CD4-positive, alpha-beta T cell (primary cell): ENCODE results near the gene PRKN. TPM values are rescaled to one million over a fixed set of nuclear protein-coding genes. Genes with fewer than 3 reads are reported as not detected.

ENCODE experiments used
- ATAC-seq: fragments of 200-7000 bp; cut with Tn5 transposase; one replicate; pipeline ENCODE4 v1.10.0; 2022; ENCODE audit warnings: mild to moderate bottlenecking; ENCODE audit not compliant: poor library complexity
- CTCF ChIA-PET: fragments of 350-600 bp; sonication (Branson Sonifier 250); formaldehyde crosslinking; loops from one replicate; lab custom pipeline; 2021; ENCODE audit warnings: antibody characterized with exemption, inconsistent platforms; lab: Charles Lee
- POLR2A ChIA-PET: fragments of 350-600 bp; sonication (Branson Sonifier 250); formaldehyde crosslinking; loops from one replicate; lab custom pipeline; 2021; ENCODE audit warnings: antibody characterized with exemption, inconsistent platforms; lab: Charles Lee
- DNase-seq, 14 experiments: peaks; one replicate each; pipeline ENCODE4 v3.0.0-alpha.2; 2013 to 2020; ENCODE audit warnings: mixed read lengths in 2 of 14
- H3K27ac ChIP-seq, 2 donors: one replicate each; pipeline versions ENCODE4 v1.5.1 to v1.7.0; 2013; ENCODE audit warnings: low read length in 2 of 2, low read depth in 1 of 2, mild to moderate bottlenecking in 1 of 2
- H3K27me3 ChIP-seq, 2 experiments: 1 replicate in 1 of 2; 2 replicates in 1 of 2; pipeline versions ENCODE4 v1.6.1 to v1.7.0; 2013; ENCODE audit warnings: low read length in 2 of 2, control low read depth in 1 of 2, mild to moderate bottlenecking in 1 of 2, moderate library complexity in 1 of 2; ENCODE audit not compliant: insufficient read depth in 2 of 2, control insufficient read depth in 1 of 2
- H3K36me3 ChIP-seq: one replicate; pipeline ENCODE4 v1.6.1; 2013; ENCODE audit warnings: low read length, control low read depth; ENCODE audit not compliant: insufficient read depth
- H3K4me1 ChIP-seq: one replicate; pipeline ENCODE4 v1.6.1; 2013; ENCODE audit warnings: low read length, control low read depth; ENCODE audit not compliant: insufficient read depth
- H3K4me3 ChIP-seq: one replicate; pipeline ENCODE4 v1.5.1; 2013; ENCODE audit warnings: mild to moderate bottlenecking, low read length, moderate library complexity
- H3K9me3 ChIP-seq, 2 experiments: 1 replicate in 1 of 2; 2 replicates in 1 of 2; pipeline versions ENCODE4 v1.6.1 to v1.7.0; 2013; ENCODE audit warnings: low read length in 2 of 2, mild to moderate bottlenecking in 2 of 2, control low read depth in 1 of 2, moderate library complexity in 1 of 2; ENCODE audit not compliant: control insufficient read depth in 1 of 2, insufficient read depth in 1 of 2
- H3K27ac Mint-ChIP-seq: one replicate; pipeline ENCODE4 v1.8.0; 2020; ENCODE audit warnings: mixed read lengths
- H3K27me3 Mint-ChIP-seq: one replicate; pipeline ENCODE4 v1.8.0; 2021; ENCODE audit warnings: mixed read lengths
- H3K36me3 Mint-ChIP-seq: one replicate; pipeline ENCODE4 v1.8.0; 2021; ENCODE audit warnings: low read depth, mixed read lengths
- H3K4me1 Mint-ChIP-seq: one replicate; pipeline ENCODE4 v1.8.0; 2021; ENCODE audit warnings: low read depth, mixed read lengths
- H3K4me3 Mint-ChIP-seq: one replicate; pipeline ENCODE4 v1.8.0; 2020; ENCODE audit warnings: mild to moderate bottlenecking, mixed read lengths
- H3K9me3 Mint-ChIP-seq: one replicate; pipeline ENCODE4 v1.8.0; 2020; ENCODE audit warnings: mixed read lengths
- CTCF ChIP-seq: fragments of 200-600 bp; IDR thresholded peaks from one replicate; pipeline ENCODE4 v1.8.0; 2022; ENCODE audit warnings: antibody characterized with exemption, mild to moderate bottlenecking
- intact Hi-C, 2 experiments: fragments of 100-400 bp; cut with DNase I in 1 of 2; cut with micrococcal nuclease in 1 of 2; formaldehyde crosslinking; loops; one replicate each; pipeline versions ENCODE4 v1.15.1 to v1.9.0; 2023 to 2025; cut with DNase I, micrococcal nuclease
- total RNA-seq, 174 experiments: library from RNA in 2 of 174; stranded (reverse) in 2 of 174; gene quantifications; one replicate each; pipeline ENCODE4 v1.2.3 and lab custom pipeline; 2021 to 2026

Gene PRKN
- total RNA-seq, 2 experiments from 2014 or later, result 5.2 to 5.4 TPM

DNA sequence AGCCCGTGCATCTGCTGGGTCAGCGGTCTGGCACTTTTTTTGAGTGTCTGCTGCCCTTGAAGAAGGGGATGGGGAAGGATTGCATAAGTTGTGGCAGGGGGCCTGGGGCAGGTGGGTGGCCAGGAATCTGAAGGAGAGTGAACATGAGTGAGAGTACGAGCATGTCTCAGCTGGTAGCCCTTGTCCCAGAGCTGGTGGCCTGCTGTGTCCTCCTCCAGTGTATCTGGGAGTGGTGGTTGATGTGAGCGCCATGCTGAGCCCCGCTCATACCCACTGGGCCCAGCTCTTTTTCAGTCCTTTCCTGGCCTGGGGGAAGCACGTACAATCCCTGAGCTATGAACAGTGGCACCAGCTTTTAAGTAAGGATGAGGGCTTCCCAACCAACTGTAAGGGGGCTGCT lies 1317.5 kb downstream of the PRKN start:
- no peaks in the 10 kb centered on the region for H3K36me3 Mint-ChIP-seq

DNA sequence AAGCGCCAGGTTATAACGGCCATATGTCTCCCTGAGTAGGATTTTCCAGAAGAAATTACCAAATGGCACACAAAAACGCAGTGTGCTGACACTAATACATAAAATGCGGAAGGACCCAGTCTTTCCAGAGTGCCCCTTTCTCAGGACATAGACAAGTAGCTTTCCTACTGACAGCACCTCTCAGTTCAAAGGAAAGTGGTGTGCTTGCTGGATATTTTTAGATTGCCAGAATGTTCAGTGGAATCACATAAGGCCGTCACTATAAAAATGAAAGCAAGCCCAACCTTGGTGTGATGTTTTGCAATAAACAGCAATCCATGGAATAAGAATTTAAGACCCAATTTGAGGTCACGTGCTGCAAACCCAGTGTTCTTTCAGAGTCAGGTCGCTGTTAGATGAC lies 1318.2 kb downstream of the PRKN start:
- ChIA-PET CTCF (no interaction called here), POLR2A (no interaction called here)
- no peak overlapping the region for H3K27ac ChIP-seq
- H3K27me3 Mint-ChIP-seq, result no peaks in the 10 kb centered on the region
- TF ChIP-seq CTCF, result no peak
- ATAC-seq (no peak), DNase-seq (no peak)
- H3K36me3 Mint-ChIP-seq, result no peaks in the 10 kb centered on the region
- H3K4me1 Mint-ChIP-seq, result no peaks in the 10 kb centered on the region
- intact Hi-C loops, result no loop called here
- H3K4me1 ChIP-seq, result no peaks in the 10 kb centered on the region
- no peak overlapping the region for H3K4me3 ChIP-seq
- H3K27ac Mint-ChIP-seq, result no peak overlapping the region
- H3K9me3 Mint-ChIP-seq, result no peaks in the 10 kb centered on the region
- no peaks in the 10 kb centered on the region for H3K9me3 ChIP-seq
- no peak overlapping the region for H3K4me3 Mint-ChIP-seq
- peaks cover 0 to 3% of the 10 kb centered on the region in 2 experiments for H3K27me3 ChIP-seq
- H3K36me3 ChIP-seq, result no peaks in the 10 kb centered on the region

More for the DNA sequence above, 1317.5 kb downstream of the PRKN start:
- intact Hi-C loops, result no loop called here
- ATAC-seq (no peak), DNase-seq (no peak)
- ChIA-PET CTCF (no interaction called here), POLR2A (no interaction called here)
- H3K27ac ChIP-seq, result no peak overlapping the region
- H3K36me3 ChIP-seq, result no peaks in the 10 kb centered on the region
- Mint-ChIP-seq H3K4me3 (no peak overlapping the region), H3K4me1 (no peaks in the 10 kb centered on the region), H3K27ac (no peak overlapping the region), H3K9me3 (no peaks in the 10 kb centered on the region), H3K27me3 (no peaks in the 10 kb centered on the region)
- no peaks in the 10 kb centered on the region for H3K4me1 ChIP-seq
- TF ChIP-seq CTCF, result no peak
- no peaks in the 10 kb centered on the region for H3K9me3 ChIP-seq
- no peaks in the 10 kb centered on the region for H3K27me3 ChIP-seq
- H3K4me3 ChIP-seq, result no peak overlapping the region

DNA sequence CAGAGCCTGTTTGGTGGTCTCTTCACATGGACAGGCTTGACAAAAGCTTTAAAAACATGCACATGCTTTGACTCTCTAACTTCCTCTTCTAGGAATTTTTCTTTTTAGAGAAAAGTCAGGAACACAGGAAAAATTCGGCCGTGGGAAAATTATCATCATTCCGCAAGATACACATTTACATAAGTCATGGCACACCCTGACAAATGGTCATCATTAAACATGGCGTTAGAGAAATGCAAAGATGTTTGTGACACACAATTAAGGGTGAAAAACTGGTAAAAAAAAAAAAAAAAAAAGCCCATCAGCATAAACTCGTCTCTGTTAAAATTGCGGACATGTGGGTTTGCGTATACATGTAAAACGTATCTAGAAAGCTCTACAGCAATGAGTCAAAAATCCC lies 1319.5 kb downstream of the PRKN start:
- H3K4me3 ChIP-seq, result no peak overlapping the region
- no peaks in the 10 kb centered on the region for H3K9me3 ChIP-seq
- Mint-ChIP-seq H3K4me3 (no peak overlapping the region), H3K9me3 (no peaks in the 10 kb centered on the region), H3K27ac (no peak overlapping the region), H3K36me3 (no peaks in the 10 kb centered on the region), H3K27me3 (no peaks in the 10 kb centered on the region), H3K4me1 (no peaks in the 10 kb centered on the region)
- no peaks in the 10 kb centered on the region for H3K4me1 ChIP-seq
- ATAC-seq (no peak), DNase-seq (no peak)
- intact Hi-C loops, result no loop called here
- CTCF ChIA-PET, result interaction anchor here (0.7 kb wide), 1 partner anchor 20 kb away, joined by 3 read pairs; no protein-coding TSS in a partner anchor
- POLR2A ChIA-PET, result no interaction called here
- H3K27me3 ChIP-seq, result peaks cover 0 to 3% of the 10 kb centered on the region in 2 experiments
- no peak overlapping the region for H3K27ac ChIP-seq
- no peaks in the 10 kb centered on the region for H3K36me3 ChIP-seq
- TF ChIP-seq CTCF, result no peak
